ENCODE results near the gene COL18A1. TPM values are rescaled to one million over a fixed set of nuclear protein-coding genes. Genes with fewer than 3 reads are reported as not detected.

COL18A1 gene
- total RNA-seq, 1 experiment from 2014 or later = 170 TPM

GRCh38 chr21:45515241-45516061 lies 110.5 kb downstream of the COL18A1 start:
- BruUV-seq (replicated peaks) = no TSS peak
- H3K27me3 Mint-ChIP-seq (ENCODE audit: insufficient read depth, unreplicated experiment) = no peaks in the 10 kb centered on the region
- H3K36me3 ChIP-seq (ENCODE audit: control insufficient read depth, insufficient read depth, low read length) = peaks cover under 1% of the 10 kb centered on the region; the same call in 1 of the 2 replicates
- no peak overlapping the region for H3K4me3 ChIP-seq (ENCODE audit: low read depth, low read length)
- peaks cover 29% of the 10 kb centered on the region for H3K9me3 Mint-ChIP-seq (ENCODE audit: unreplicated experiment)
- peak overlapping the region; percentile 19 for H3K27ac Mint-ChIP-seq (ENCODE audit: unreplicated experiment)
- ChIA-PET CTCF (no interaction called here), POLR2A (no interaction called here)
- no peak for TF ChIP-seq CTCF (IDR thresholded peaks at IDR 0.05; ENCODE audit: insufficient read depth in 1 of 2, low read depth in 1 of 2, low read length in 1 of 2, severe bottlenecking in 1 of 2, unreplicated experiment in 1 of 2)
- H3K9me3 ChIP-seq = peaks cover 12% of the 10 kb centered on the region
- DNase-seq = peak; percentile 48 to 68
- no peak overlapping the region for H3K4me3 Mint-ChIP-seq (ENCODE audit: unreplicated experiment)
- no peaks in the 10 kb centered on the region for H3K4me1 Mint-ChIP-seq (ENCODE audit: low read depth, unreplicated experiment)
- peaks cover 100% of the 10 kb centered on the region for H3K36me3 Mint-ChIP-seq (ENCODE audit: insufficient read depth, unreplicated experiment)
- H3K27me3 ChIP-seq (replicated peaks; ENCODE audit: control insufficient read depth, insufficient read depth, low read length) = no peaks in the 10 kb centered on the region
- intact Hi-C loops (cut with micrococcal nuclease; ENCODE audit: unreplicated experiment) = no loop called here
- no peaks in the 10 kb centered on the region for H3K4me1 ChIP-seq

- intact Hi-C loops (cut with micrococcal nuclease; ENCODE audit: unreplicated experiment) = no loop called here
- Histone ChIP-seq H3K36me3 (ENCODE audit: control insufficient read depth, insufficient read depth, low read length) (peaks cover 1% of the 10 kb centered on the region; the same call in 1 of the 2 replicates), H3K4me3 (ENCODE audit: low read depth, low read length) (no peak overlapping the region), H3K9me3 (peaks cover 17% of the 10 kb centered on the region), H3K4me1 (no peaks in the 10 kb centered on the region), H3K27me3 (replicated peaks; ENCODE audit: control insufficient read depth, insufficient read depth, low read length) (no peaks in the 10 kb centered on the region)
- no TSS peak for BruUV-seq (replicated peaks)
- peak in 1 of 2 experiments; percentile 36 for DNase-seq
- Mint-ChIP-seq H3K9me3 (ENCODE audit: unreplicated experiment) (peaks cover 31% of the 10 kb centered on the region), H3K27me3 (ENCODE audit: insufficient read depth, unreplicated experiment) (no peaks in the 10 kb centered on the region), H3K27ac (ENCODE audit: unreplicated experiment) (peak overlapping the region; percentile 19), H3K4me3 (ENCODE audit: unreplicated experiment) (no peak overlapping the region), H3K4me1 (ENCODE audit: low read depth, unreplicated experiment) (no peaks in the 10 kb centered on the region), H3K36me3 (ENCODE audit: insufficient read depth, unreplicated experiment) (peaks cover 100% of the 10 kb centered on the region)
- CTCF ChIA-PET = no interaction called here
- POLR2A ChIA-PET = no interaction called here
- no peak for TF ChIP-seq CTCF (IDR thresholded peaks at IDR 0.05; ENCODE audit: insufficient read depth in 1 of 2, low read depth in 1 of 2, low read length in 1 of 2, severe bottlenecking in 1 of 2, unreplicated experiment in 1 of 2)
Measured at GRCh38 chr21:45516071-45516670, 111.2 kb downstream of the COL18A1 start.

- no peaks in the 10 kb centered on the region for H3K27me3 Mint-ChIP-seq (ENCODE audit: insufficient read depth, unreplicated experiment)
- peaks cover 100% of the 10 kb centered on the region for H3K36me3 Mint-ChIP-seq (ENCODE audit: insufficient read depth, unreplicated experiment)
- H3K9me3 ChIP-seq = peaks cover 22% of the 10 kb centered on the region
- no peak overlapping the region for H3K4me3 Mint-ChIP-seq (ENCODE audit: unreplicated experiment)
- no peaks in the 10 kb centered on the region for H3K4me1 ChIP-seq
- TF ChIP-seq CTCF (IDR thresholded peaks at IDR 0.05; ENCODE audit: insufficient read depth in 1 of 2, low read depth in 1 of 2, low read length in 1 of 2, severe bottlenecking in 1 of 2, unreplicated experiment in 1 of 2) = no peak
- DNase-seq = peak in 1 of 2 experiments; percentile 24
- H3K27me3 ChIP-seq (replicated peaks; ENCODE audit: control insufficient read depth, insufficient read depth, low read length) = no peaks in the 10 kb centered on the region
- no TSS peak for BruUV-seq (replicated peaks)
- H3K4me1 Mint-ChIP-seq (ENCODE audit: low read depth, unreplicated experiment) = no peaks in the 10 kb centered on the region
- peaks cover 1% of the 10 kb centered on the region; the same call in 1 of the 2 replicates for H3K36me3 ChIP-seq (ENCODE audit: control insufficient read depth, insufficient read depth, low read length)
- ChIA-PET CTCF (no interaction called here), POLR2A (no interaction called here)
- H3K27ac Mint-ChIP-seq (ENCODE audit: unreplicated experiment) = no peak overlapping the region
- H3K4me3 ChIP-seq (ENCODE audit: low read depth, low read length) = no peak overlapping the region
- peaks cover 37% of the 10 kb centered on the region for H3K9me3 Mint-ChIP-seq (ENCODE audit: unreplicated experiment)
- intact Hi-C loops (cut with micrococcal nuclease; ENCODE audit: unreplicated experiment) = no loop called here
Measured at GRCh38 chr21:45516671-45517151, 111.7 kb downstream of the COL18A1 start.

Data from Caco-2 (cell line).